Breast epithelium (tissue), 4 donors: ENCODE results near the gene LIPF. TPM values are rescaled to one million over a fixed set of nuclear protein-coding genes. Genes with fewer than 3 reads are reported as not detected.

Source experiments
- DNase-seq, 2 donors: peaks; one replicate each; pipeline ENCODE4 v3.0.0-alpha.2; 2019; ENCODE audit warnings: low spot score in 2 of 2
- H3K27ac ChIP-seq, 2 donors: fragments of 200-600 bp; sonication (generic) in 1 of 2; one replicate each; pipeline ENCODE4 v1.5.1; 2016 to 2019; ENCODE audit warnings: mild to moderate bottlenecking in 1 of 2
- H3K27me3 ChIP-seq, 2 donors: fragments of 200-600 bp; sonication (generic) in 1 of 2; one replicate each; pipeline versions ENCODE4 v1.5.1 to v1.6.0; 2017 to 2019; ENCODE audit warnings: control low read depth in 1 of 2, mild to moderate bottlenecking in 1 of 2
- H3K36me3 ChIP-seq: fragments of 200-600 bp; one replicate; pipeline ENCODE4 v1.5.1; 2019
- H3K4me1 ChIP-seq, 2 donors: fragments of 200-600 bp; sonication (generic); one replicate each; pipeline ENCODE4 v1.5.1; 2016 to 2019; ENCODE audit warnings: control low read depth in 1 of 2
- H3K4me3 ChIP-seq, 3 donors: fragments of 200-600 bp; sonication (generic); 1 replicate in 2 of 3; 2 replicates in 1 of 3; pipeline ENCODE4 v1.5.1; 2016 to 2019; ENCODE audit warnings: mild to moderate bottlenecking in 3 of 3, moderate library complexity in 2 of 3
- H3K9me3 ChIP-seq, 2 donors: fragments of 200-600 bp; sonication (generic) in 1 of 2; one replicate each; pipeline ENCODE4 v1.5.1; 2016 to 2019; ENCODE audit warnings: control low read depth in 1 of 2
- POLR2A ChIP-seq: fragments of 450-650 bp; IDR thresholded peaks from one replicate; pipeline ENCODE4 v1.6.1; 2016; ENCODE audit warnings: antibody characterized with exemption, mild to moderate bottlenecking, moderate library complexity
- POLR2AphosphoS5 ChIP-seq, 3 donors: sonication (generic); formaldehyde crosslinking; IDR thresholded peaks; one replicate each; pipeline ENCODE4 v1.6.1; 2017; ENCODE audit warnings: antibody characterized with exemption in 3 of 3
- intact Hi-C: fragments of 100-400 bp; cut with DNase I; formaldehyde crosslinking; loops from one replicate; pipeline ENCODE4 v1.15.1; 2023; ENCODE audit warnings: low total_unique reads
- total RNA-seq, 3 donors: library from RNA; depleted of rRNA; stranded (reverse); fragments of >200 nt; gene quantifications; one replicate each; pipeline ENCODE4 v1.1.0, GENCODE V29; 2016
- TF ChIP-seq, protein P1 (sequence below), 3 donors: fragments of 450-650 bp; IDR thresholded peaks; one replicate each; pipeline ENCODE4 v1.5.1; 2016 to 2017; ENCODE audit warnings: antibody characterized with exemption in 3 of 3, mild to moderate bottlenecking in 3 of 3, moderate library complexity in 3 of 3

Gene LIPF
- not detected for total RNA-seq

DNA sequence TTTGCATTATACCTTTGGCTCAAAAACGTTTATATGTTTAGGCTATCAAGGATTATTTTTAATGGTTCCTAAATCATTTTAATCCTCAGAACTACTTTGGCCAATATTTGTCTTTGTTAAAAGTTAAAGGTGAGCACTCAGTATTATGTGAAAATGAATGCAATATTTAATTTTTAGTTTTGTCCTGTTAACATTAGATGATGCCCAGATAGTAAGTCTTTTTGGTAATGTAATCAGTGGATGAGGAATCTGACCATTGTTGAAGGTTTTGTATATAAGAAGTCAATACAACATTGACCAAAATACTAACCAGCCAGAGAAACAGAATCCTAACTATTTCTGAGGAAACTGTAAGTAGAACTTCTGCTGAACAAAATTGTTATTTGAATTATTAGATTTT, at the start of gene LIPF:
TSS of gene LIPF (plus strand) at position 301 of the 400 bp plus-strand sequence. CDS start 2,856 bp downstream, outside the sequence.
- no peaks in the 10 kb centered on the region for H3K36me3 ChIP-seq
- H3K4me3 ChIP-seq, result no peak within 1 kb of the TSS
- TF ChIP-seq POLR2A (no peak), POLR2AphosphoS5 (IDR thresholded peaks at IDR 0.05) (no peak)
- TF ChIP-seq, protein P1, sequence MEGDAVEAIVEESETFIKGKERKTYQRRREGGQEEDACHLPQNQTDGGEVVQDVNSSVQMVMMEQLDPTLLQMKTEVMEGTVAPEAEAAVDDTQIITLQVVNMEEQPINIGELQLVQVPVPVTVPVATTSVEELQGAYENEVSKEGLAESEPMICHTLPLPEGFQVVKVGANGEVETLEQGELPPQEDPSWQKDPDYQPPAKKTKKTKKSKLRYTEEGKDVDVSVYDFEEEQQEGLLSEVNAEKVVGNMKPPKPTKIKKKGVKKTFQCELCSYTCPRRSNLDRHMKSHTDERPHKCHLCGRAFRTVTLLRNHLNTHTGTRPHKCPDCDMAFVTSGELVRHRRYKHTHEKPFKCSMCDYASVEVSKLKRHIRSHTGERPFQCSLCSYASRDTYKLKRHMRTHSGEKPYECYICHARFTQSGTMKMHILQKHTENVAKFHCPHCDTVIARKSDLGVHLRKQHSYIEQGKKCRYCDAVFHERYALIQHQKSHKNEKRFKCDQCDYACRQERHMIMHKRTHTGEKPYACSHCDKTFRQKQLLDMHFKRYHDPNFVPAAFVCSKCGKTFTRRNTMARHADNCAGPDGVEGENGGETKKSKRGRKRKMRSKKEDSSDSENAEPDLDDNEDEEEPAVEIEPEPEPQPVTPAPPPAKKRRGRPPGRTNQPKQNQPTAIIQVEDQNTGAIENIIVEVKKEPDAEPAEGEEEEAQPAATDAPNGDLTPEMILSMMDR (IDR thresholded peaks at IDR 0.05), result no peak
- no peak for DNase-seq
- H3K27ac ChIP-seq, result no peak within 1 kb of the TSS
- no peaks in the 10 kb centered on the region for H3K4me1 ChIP-seq
- no peaks in the 10 kb centered on the region for H3K9me3 ChIP-seq
- no peaks in the 10 kb centered on the region for H3K27me3 ChIP-seq
- intact Hi-C loops, result no loop called here

DNA sequence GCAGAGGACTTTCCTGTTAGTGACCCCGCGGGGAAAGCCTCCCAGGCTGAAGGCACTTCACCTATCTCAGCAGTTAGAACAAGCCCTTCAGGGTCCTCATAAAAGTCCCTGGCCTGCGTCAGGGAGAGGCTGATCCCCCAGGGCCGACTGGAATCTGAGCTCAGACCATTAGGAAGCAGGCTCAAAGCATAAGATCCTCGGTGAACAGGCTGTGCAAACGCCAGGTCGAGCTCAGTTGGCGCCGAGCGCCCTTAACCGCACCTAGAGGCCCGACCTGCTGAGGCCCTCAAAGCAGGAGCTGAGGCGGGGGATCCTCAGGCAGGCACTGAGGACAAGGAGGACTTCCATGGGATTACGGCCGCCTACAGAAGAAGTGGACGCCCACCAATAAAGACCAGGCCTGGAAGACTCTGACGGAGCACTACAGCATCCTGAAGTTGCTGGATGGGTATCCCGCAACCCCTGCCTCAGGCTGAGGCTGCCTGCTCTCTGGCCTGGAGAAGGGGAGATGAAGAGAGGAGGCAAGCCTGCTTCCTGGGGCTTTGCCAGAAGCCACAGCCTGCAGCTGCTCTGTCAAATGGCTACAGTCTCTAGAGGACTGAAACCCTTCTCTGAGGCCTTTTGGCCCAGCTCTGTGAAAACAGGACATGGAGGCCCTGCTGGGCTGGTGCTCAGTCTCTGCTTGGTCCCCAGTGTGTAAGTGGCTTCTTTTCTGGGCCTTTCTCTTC, 47.8 kb upstream of the LIPF start:
- H3K36me3 ChIP-seq, result no peaks in the 10 kb centered on the region
- H3K9me3 ChIP-seq, result no peaks in the 10 kb centered on the region
- H3K27ac ChIP-seq, result no peak overlapping the region
- no peak for DNase-seq
- no peak for TF ChIP-seq POLR2AphosphoS5 (IDR thresholded peaks at IDR 0.05)
- TF ChIP-seq, protein P1 (IDR thresholded peaks at IDR 0.05), result no peak
- no peak for TF ChIP-seq POLR2A
- H3K4me1 ChIP-seq, result no peaks in the 10 kb centered on the region
- H3K4me3 ChIP-seq, result no peak overlapping the region
- intact Hi-C loops, result no loop called here
- H3K27me3 ChIP-seq, result no peaks in the 10 kb centered on the region

DNA sequence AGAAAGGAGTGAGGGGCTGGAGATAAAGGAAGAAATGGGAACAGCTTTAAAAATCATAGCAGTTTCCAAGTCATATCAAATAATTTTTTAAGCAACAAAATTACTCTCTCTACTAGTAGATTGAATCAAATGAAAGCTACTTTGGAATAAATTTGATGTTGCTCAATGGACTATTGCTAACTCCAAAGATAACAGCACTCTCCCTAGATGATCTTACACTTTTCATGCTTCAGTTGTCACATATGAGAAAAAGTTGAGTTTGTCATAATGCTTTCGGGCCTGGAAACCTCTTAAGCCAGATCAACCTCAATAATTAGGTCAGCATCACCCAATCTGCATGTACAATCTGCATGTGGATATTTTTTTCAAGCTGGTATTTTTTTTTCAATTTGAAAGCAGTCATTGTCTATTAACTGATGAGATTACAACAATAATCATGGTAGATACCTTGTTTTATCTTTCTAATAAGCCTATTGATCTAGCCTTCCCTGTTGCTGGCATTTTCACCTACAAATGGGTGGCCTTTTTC, 46.4 kb upstream of the LIPF start:
- TF ChIP-seq, protein P1 (IDR thresholded peaks at IDR 0.05), result no peak
- no peak for TF ChIP-seq POLR2A
- no peak for TF ChIP-seq POLR2AphosphoS5 (IDR thresholded peaks at IDR 0.05)
- intact Hi-C loops, result no loop called here
- no peaks in the 10 kb centered on the region for H3K27me3 ChIP-seq
- no peaks in the 10 kb centered on the region for H3K9me3 ChIP-seq
- H3K4me1 ChIP-seq, result no peaks in the 10 kb centered on the region
- H3K27ac ChIP-seq, result no peak overlapping the region
- no peak overlapping the region for H3K4me3 ChIP-seq
- DNase-seq, result no peak
- no peaks in the 10 kb centered on the region for H3K36me3 ChIP-seq

- TF ChIP-seq, protein P1 (IDR thresholded peaks at IDR 0.05), result no peak
- TF ChIP-seq POLR2AphosphoS5 (IDR thresholded peaks at IDR 0.05) (no peak), POLR2A (no peak)
- no peaks in the 10 kb centered on the region for H3K9me3 ChIP-seq
- no peak overlapping the region for H3K4me3 ChIP-seq
- H3K4me1 ChIP-seq, result no peaks in the 10 kb centered on the region
- no peaks in the 10 kb centered on the region for H3K36me3 ChIP-seq
- no peak overlapping the region for H3K27ac ChIP-seq
- DNase-seq, result no peak
- H3K27me3 ChIP-seq, result no peaks in the 10 kb centered on the region
- intact Hi-C loops, result no loop called here
These were observed 45.7 kb upstream of the LIPF start for GRCh38 chr10:88618496-88618895.

- no peak overlapping the region for H3K27ac ChIP-seq
- no peaks in the 10 kb centered on the region for H3K36me3 ChIP-seq
- no peaks in the 10 kb centered on the region for H3K4me1 ChIP-seq
- no peak overlapping the region for H3K4me3 ChIP-seq
- H3K27me3 ChIP-seq, result no peaks in the 10 kb centered on the region
- no peaks in the 10 kb centered on the region for H3K9me3 ChIP-seq
- intact Hi-C loops, result no loop called here
- TF ChIP-seq, protein P1 (IDR thresholded peaks at IDR 0.05), result no peak
- TF ChIP-seq POLR2AphosphoS5 (IDR thresholded peaks at IDR 0.05) (no peak), POLR2A (no peak)
- DNase-seq, result no peak
These were observed 43.8 kb upstream of the LIPF start for GRCh38 chr10:88620441-88620840.
